Colonic mucosa (tissue), 4 donors: ENCODE results near the gene TMBIM6. TPM values are rescaled to one million over a fixed set of nuclear protein-coding genes. Genes with fewer than 3 reads are reported as not detected.

ENCODE experiments used
- DNase-seq: peaks from one replicate; pipeline ENCODE4 v3.0.0-alpha.2; 2020
- H3K27ac ChIP-seq: fragments of 200-600 bp; one replicate; pipeline ENCODE4 v1.8.0; 2021
- H3K27me3 ChIP-seq: fragments of 200-600 bp; one replicate; pipeline ENCODE4 v1.8.0; 2021
- H3K36me3 ChIP-seq: fragments of 200-600 bp; one replicate; pipeline ENCODE4 v1.8.0; 2021
- H3K4me1 ChIP-seq: fragments of 200-600 bp; one replicate; pipeline ENCODE4 v1.8.0; 2021; ENCODE audit warnings: mild to moderate bottlenecking
- H3K4me3 ChIP-seq: fragments of 200-600 bp; one replicate; pipeline ENCODE4 v1.8.0; 2021
- H3K9ac ChIP-seq, 2 donors: one replicate each; pipeline ENCODE4 v1.7.0; 2013; ENCODE audit warnings: control low read depth in 2 of 2, low read depth in 2 of 2, low read length in 2 of 2
- H3K9me3 ChIP-seq: fragments of 200-600 bp; one replicate; pipeline ENCODE4 v1.8.0; 2021
- intact Hi-C: fragments of 100-400 bp; cut with DNase I; formaldehyde crosslinking; loops from one replicate; pipeline ENCODE4 v1.14.1; 2022
- total RNA-seq, 2 donors: library from RNA; stranded (reverse); fragmentation: NEBNext Ultra II Directional in 1 of 2; extraction: Animal tissue kit (Norgen Biotek cat#: 25700) in 1 of 2; gene quantifications; one replicate each; pipeline ENCODE4 v1.2.1, GENCODE V29; 2021
- TF ChIP-seq, protein P1 (sequence below): fragments of 200-600 bp; IDR thresholded peaks from one replicate; pipeline ENCODE4 v1.8.0; 2022; ENCODE audit warnings: antibody characterized with exemption, mild to moderate bottlenecking
- donor health status: healthy.
- donor health status: DM: no; HTN: no; CAD: no.
- donor health status: DM: no; HTN: no; CAD: no.

TMBIM6 gene
- total RNA-seq, 2 donors from 2014 or later = 868 to 1,024 TPM

DNA sequence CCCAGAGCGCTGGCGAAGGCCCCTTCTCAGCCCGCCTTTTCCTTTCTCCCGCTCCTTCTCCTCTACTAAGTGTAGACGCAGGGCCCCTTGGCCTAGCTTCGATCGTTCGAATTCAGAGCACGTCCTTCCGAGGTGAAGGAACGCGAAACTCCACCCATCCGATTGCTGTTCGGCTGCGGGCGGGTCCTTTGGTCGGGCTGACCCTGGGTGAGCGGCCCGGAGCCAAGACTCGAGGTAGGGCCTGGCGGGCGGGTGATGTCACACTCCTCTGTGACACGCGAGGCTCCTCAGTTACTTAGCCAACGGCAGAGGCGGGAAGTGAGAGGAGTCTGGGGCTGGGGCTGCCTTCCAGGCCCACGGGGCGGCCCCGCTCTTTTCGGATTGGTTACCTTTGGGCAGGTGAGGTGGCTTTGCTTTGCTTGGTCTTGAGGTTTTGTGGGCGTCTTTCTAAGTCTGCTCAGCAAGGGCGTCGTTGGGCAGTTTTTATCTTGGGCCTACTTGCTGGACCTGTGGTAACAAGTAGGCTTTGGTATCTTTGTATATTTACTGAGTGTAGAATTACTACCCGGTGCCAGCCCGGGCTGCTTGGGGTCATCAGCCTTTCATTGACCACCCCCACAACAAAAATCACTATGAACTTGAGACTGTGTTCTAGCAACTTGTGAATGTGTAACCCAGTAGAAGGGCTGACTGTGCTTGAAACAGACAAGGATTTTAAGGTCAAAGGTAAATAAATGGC lies 694 bp downstream of the TMBIM6 start:
- TF ChIP-seq, protein P1, sequence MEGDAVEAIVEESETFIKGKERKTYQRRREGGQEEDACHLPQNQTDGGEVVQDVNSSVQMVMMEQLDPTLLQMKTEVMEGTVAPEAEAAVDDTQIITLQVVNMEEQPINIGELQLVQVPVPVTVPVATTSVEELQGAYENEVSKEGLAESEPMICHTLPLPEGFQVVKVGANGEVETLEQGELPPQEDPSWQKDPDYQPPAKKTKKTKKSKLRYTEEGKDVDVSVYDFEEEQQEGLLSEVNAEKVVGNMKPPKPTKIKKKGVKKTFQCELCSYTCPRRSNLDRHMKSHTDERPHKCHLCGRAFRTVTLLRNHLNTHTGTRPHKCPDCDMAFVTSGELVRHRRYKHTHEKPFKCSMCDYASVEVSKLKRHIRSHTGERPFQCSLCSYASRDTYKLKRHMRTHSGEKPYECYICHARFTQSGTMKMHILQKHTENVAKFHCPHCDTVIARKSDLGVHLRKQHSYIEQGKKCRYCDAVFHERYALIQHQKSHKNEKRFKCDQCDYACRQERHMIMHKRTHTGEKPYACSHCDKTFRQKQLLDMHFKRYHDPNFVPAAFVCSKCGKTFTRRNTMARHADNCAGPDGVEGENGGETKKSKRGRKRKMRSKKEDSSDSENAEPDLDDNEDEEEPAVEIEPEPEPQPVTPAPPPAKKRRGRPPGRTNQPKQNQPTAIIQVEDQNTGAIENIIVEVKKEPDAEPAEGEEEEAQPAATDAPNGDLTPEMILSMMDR = no peak
- H3K9me3 ChIP-seq = no peaks in the 10 kb centered on the region
- peak overlapping the region; percentile 73 for H3K4me3 ChIP-seq
- H3K36me3 ChIP-seq = no peaks in the 10 kb centered on the region
- DNase-seq = peak; percentile 90
- peak overlapping the region; percentile 96 to 99 for H3K9ac ChIP-seq
- intact Hi-C loops = no loop called here
- H3K27me3 ChIP-seq = no peaks in the 10 kb centered on the region
- peak overlapping the region; percentile 95 for H3K27ac ChIP-seq
- H3K4me1 ChIP-seq = peaks cover 4% of the 10 kb centered on the region

- H3K36me3 ChIP-seq = no peaks in the 10 kb centered on the region
- no peak overlapping the region for H3K9ac ChIP-seq
- no peaks in the 10 kb centered on the region for H3K9me3 ChIP-seq
- no peak overlapping the region for H3K4me3 ChIP-seq
- intact Hi-C loops = no loop called here
- no peak for DNase-seq
- H3K27me3 ChIP-seq = no peaks in the 10 kb centered on the region
- H3K27ac ChIP-seq = no peak overlapping the region
- H3K4me1 ChIP-seq = peaks cover 4% of the 10 kb centered on the region
- TF ChIP-seq, protein P1 = no peak
These were observed 3.1 kb downstream of the TMBIM6 start for GRCh38 chr12:49744363-49744885.

DNA sequence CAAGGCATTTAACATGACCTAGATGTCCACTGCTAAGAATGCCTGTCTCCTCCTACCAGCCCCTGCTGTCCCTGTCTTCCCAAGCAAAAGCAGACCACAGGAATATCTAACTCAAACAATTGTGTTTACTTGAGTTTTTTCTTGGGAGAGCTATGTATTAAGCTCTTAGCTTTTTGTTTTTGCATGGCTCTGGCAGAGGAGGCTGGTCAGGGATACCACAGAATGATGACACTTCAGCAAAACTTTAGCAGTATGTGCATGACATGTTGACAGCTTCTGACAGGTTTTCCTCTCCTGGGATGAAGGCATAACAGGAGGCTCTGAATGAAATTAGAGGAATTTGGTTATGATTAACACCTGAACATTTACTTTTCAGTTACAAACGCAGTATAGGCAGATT lies 6.9 kb downstream of the TMBIM6 start:
- Histone ChIP-seq H3K4me3 (no peak overlapping the region), H3K9ac (no peak overlapping the region), H3K36me3 (no peaks in the 10 kb centered on the region), H3K4me1 (peaks cover 4% of the 10 kb centered on the region), H3K27ac (no peak overlapping the region), H3K27me3 (no peaks in the 10 kb centered on the region), H3K9me3 (no peaks in the 10 kb centered on the region)
- TF ChIP-seq, protein P1 = no peak
- no peak for DNase-seq
- intact Hi-C loops = no loop called here

- TF ChIP-seq, protein P1 = no peak
- intact Hi-C loops = no loop called here
- no peak for DNase-seq
- H3K9ac ChIP-seq = no peak overlapping the region
- H3K4me1 ChIP-seq = peaks cover 2% of the 10 kb centered on the region
- no peaks in the 10 kb centered on the region for H3K27me3 ChIP-seq
- H3K36me3 ChIP-seq = no peaks in the 10 kb centered on the region
- no peak overlapping the region for H3K4me3 ChIP-seq
- H3K9me3 ChIP-seq = no peaks in the 10 kb centered on the region
- no peak overlapping the region for H3K27ac ChIP-seq
These were observed 7.4 kb downstream of the TMBIM6 start for GRCh38 chr12:49748800-49749199.

GRCh38 chr12:49750027-49750995 lies 9.0 kb downstream of the TMBIM6 start:
- no peak for DNase-seq
- TF ChIP-seq, protein P1 = no peak
- no peaks in the 10 kb centered on the region for H3K27me3 ChIP-seq
- no peak overlapping the region for H3K4me3 ChIP-seq
- no peaks in the 10 kb centered on the region for H3K9me3 ChIP-seq
- H3K36me3 ChIP-seq = peaks cover 2% of the 10 kb centered on the region
- H3K27ac ChIP-seq = no peak overlapping the region
- intact Hi-C loops = no loop called here
- H3K4me1 ChIP-seq = no peaks in the 10 kb centered on the region
- H3K9ac ChIP-seq = no peak overlapping the region
